Suprapubic skin (tissue), 3 donors: ENCODE measurements around the gene CAMK2D.

Source experiments
- CTCF ChIP-seq, 2 donors: fragments of 200-600 bp in 1 of 2; fragments of 450-650 bp in 1 of 2; sonication (generic) in 1 of 2; IDR thresholded peaks; one replicate each; pipeline ENCODE4 v1.5.1; 2016 to 2019; ENCODE audit warnings: antibody characterized with exemption in 2 of 2, mild to moderate bottlenecking in 1 of 2, moderate library complexity in 1 of 2
- EP300 ChIP-seq: sonication (generic); formaldehyde crosslinking; IDR thresholded peaks from one replicate; pipeline ENCODE4 v1.6.1; 2017; ENCODE audit warnings: antibody characterized with exemption
- POLR2A ChIP-seq, 2 donors: fragments of 450-650 bp; IDR thresholded peaks; one replicate each; pipeline ENCODE4 v1.6.1; 2017; ENCODE audit warnings: antibody characterized with exemption in 2 of 2, mild to moderate bottlenecking in 2 of 2, moderate library complexity in 2 of 2

GRCh38 chr4:113531572-113531971 is 230.0 kb downstream of the CAMK2D start:
- TF ChIP-seq CTCF (IDR thresholded peaks at IDR 0.05), result no peak
- no peak for TF ChIP-seq POLR2A (IDR thresholded peaks at IDR 0.05)
- no peak for TF ChIP-seq EP300
